Loucy (cell line): Measurements from ENCODE around the gene DLGAP1.

ENCODE experiments used
- H2AFZ ChIP-seq: fragments of 200-600 bp; sonication (generic); 2 replicates; pipeline ENCODE4 v1.6.0; 2016; ENCODE audit warnings: antibody characterized with exemption, mild to moderate bottlenecking, low read length, moderate library complexity
- H3F3A ChIP-seq: fragments of 200-600 bp; 2 replicates; pipeline ENCODE4 v1.6.0; 2016; ENCODE audit warnings: antibody characterized with exemption, low read depth, mild to moderate bottlenecking
- H3K27me3 ChIP-seq: fragments of 200-600 bp; sonication (generic); 2 replicates; pipeline ENCODE4 v1.6.1; 2014; ENCODE audit warnings: low read length, mild to moderate bottlenecking; ENCODE audit not compliant: insufficient read depth, poor library complexity, severe bottlenecking
- H3K36me3 ChIP-seq: fragments of 200-600 bp; sonication (generic); 2 replicates; pipeline ENCODE4 v1.6.1; 2016; ENCODE audit warnings: low read length; ENCODE audit not compliant: insufficient read depth
- H3K4me1 ChIP-seq: fragments of 200-600 bp; sonication (generic); 2 replicates; pipeline ENCODE4 v1.5.1; 2014; ENCODE audit warnings: low read length, mild to moderate bottlenecking; ENCODE audit not compliant: insufficient read depth, poor library complexity, severe bottlenecking
- H3K4me2 ChIP-seq: fragments of 200-600 bp; sonication (generic); 2 replicates; pipeline ENCODE4 v1.6.0; 2014; ENCODE audit warnings: antibody characterized with exemption, low read length, low read depth, mild to moderate bottlenecking; ENCODE audit not compliant: poor library complexity, severe bottlenecking
- H3K4me3 ChIP-seq: fragments of 200-600 bp; sonication (generic); 2 replicates; pipeline ENCODE4 v1.5.1; 2014; ENCODE audit warnings: low read length, mild to moderate bottlenecking, mixed read lengths; ENCODE audit not compliant: poor library complexity, severe bottlenecking
- H3K79me2 ChIP-seq: fragments of 200-600 bp; sonication (generic); 2 replicates; pipeline ENCODE4 v1.6.1; 2014; ENCODE audit warnings: low read length; ENCODE audit not compliant: insufficient read depth
- H3K9ac ChIP-seq: fragments of 200-600 bp; sonication (generic); 2 replicates; pipeline ENCODE4 v1.6.0; 2014; ENCODE audit warnings: mild to moderate bottlenecking, low read depth, low read length, moderate library complexity; ENCODE audit not compliant: poor library complexity, severe bottlenecking
- H3K9me2 ChIP-seq: fragments of 200-600 bp; sonication (generic); replicated peaks from 2 replicates; pipeline ENCODE4 v1.6.1; 2016; ENCODE audit warnings: low read depth, low read length, mixed read lengths
- H3K9me3 ChIP-seq: fragments of 200-600 bp; sonication (generic); 2 replicates; pipeline ENCODE4 v1.6.1; 2014; ENCODE audit warnings: mild to moderate bottlenecking, antibody characterized with exemption, low read length, low read depth; ENCODE audit not compliant: insufficient read depth
- H4K20me1 ChIP-seq: fragments of 200-600 bp; sonication (generic); 2 replicates; pipeline ENCODE4 v1.6.0; 2014; ENCODE audit warnings: antibody characterized with exemption, low read length, mild to moderate bottlenecking; ENCODE audit not compliant: insufficient read depth, poor library complexity, severe bottlenecking
- EZH2phosphoT487 ChIP-seq: fragments of 200-600 bp; IDR thresholded peaks from 2 replicates; pipeline ENCODE4 v1.6.1; 2018; ENCODE audit warnings: antibody characterized with exemption, mild to moderate bottlenecking, moderate library complexity, borderline replicate concordance
- TF ChIP-seq, protein P1 (sequence below): fragments of 200-600 bp; sonication (generic); conservative IDR thresholded peaks from 2 replicates; pipeline ENCODE4 v1.5.1; 2014; ENCODE audit warnings: mild to moderate bottlenecking, antibody characterized with exemption, low read length

Gene DLGAP1

GRCh38 chr18:3985020-3985419 is 470.1 kb downstream of the DLGAP1 start:
- Histone ChIP-seq H4K20me1 (no peaks in the 10 kb centered on the region), H3K9me3 (no peaks in the 10 kb centered on the region), H3F3A (no peaks in the 10 kb centered on the region), H2AFZ (no peak overlapping the region; the same call in 1 of the 2 replicates), H3K9ac (no peak overlapping the region), H3K79me2 (no peaks in the 10 kb centered on the region), H3K4me1 (no peaks in the 10 kb centered on the region), H3K36me3 (no peaks in the 10 kb centered on the region), H3K9me2 (no peaks in the 10 kb centered on the region), H3K4me3 (no peak overlapping the region), H3K27me3 (no peaks in the 10 kb centered on the region), H3K4me2 (no peak overlapping the region)
- no peak for TF ChIP-seq EZH2phosphoT487
- TF ChIP-seq, protein P1, sequence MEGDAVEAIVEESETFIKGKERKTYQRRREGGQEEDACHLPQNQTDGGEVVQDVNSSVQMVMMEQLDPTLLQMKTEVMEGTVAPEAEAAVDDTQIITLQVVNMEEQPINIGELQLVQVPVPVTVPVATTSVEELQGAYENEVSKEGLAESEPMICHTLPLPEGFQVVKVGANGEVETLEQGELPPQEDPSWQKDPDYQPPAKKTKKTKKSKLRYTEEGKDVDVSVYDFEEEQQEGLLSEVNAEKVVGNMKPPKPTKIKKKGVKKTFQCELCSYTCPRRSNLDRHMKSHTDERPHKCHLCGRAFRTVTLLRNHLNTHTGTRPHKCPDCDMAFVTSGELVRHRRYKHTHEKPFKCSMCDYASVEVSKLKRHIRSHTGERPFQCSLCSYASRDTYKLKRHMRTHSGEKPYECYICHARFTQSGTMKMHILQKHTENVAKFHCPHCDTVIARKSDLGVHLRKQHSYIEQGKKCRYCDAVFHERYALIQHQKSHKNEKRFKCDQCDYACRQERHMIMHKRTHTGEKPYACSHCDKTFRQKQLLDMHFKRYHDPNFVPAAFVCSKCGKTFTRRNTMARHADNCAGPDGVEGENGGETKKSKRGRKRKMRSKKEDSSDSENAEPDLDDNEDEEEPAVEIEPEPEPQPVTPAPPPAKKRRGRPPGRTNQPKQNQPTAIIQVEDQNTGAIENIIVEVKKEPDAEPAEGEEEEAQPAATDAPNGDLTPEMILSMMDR: no peak

GRCh38 chr18:3984163-3984757 is 470.8 kb downstream of the DLGAP1 start:
- H3K9me3 ChIP-seq: no peaks in the 10 kb centered on the region
- H4K20me1 ChIP-seq: no peaks in the 10 kb centered on the region
- H3K4me3 ChIP-seq: no peak overlapping the region
- H3F3A ChIP-seq: no peaks in the 10 kb centered on the region
- H3K9ac ChIP-seq: no peak overlapping the region
- no peaks in the 10 kb centered on the region for H3K27me3 ChIP-seq
- H3K4me2 ChIP-seq: no peak overlapping the region
- no peaks in the 10 kb centered on the region for H3K79me2 ChIP-seq
- no peaks in the 10 kb centered on the region for H3K4me1 ChIP-seq
- no peaks in the 10 kb centered on the region for H3K36me3 ChIP-seq
- no peaks in the 10 kb centered on the region for H3K9me2 ChIP-seq
- peak overlapping the region; percentile 40; the same call in 1 of the 2 replicates for H2AFZ ChIP-seq
- TF ChIP-seq, protein P1: no peak
- TF ChIP-seq EZH2phosphoT487: no peak

DNA sequence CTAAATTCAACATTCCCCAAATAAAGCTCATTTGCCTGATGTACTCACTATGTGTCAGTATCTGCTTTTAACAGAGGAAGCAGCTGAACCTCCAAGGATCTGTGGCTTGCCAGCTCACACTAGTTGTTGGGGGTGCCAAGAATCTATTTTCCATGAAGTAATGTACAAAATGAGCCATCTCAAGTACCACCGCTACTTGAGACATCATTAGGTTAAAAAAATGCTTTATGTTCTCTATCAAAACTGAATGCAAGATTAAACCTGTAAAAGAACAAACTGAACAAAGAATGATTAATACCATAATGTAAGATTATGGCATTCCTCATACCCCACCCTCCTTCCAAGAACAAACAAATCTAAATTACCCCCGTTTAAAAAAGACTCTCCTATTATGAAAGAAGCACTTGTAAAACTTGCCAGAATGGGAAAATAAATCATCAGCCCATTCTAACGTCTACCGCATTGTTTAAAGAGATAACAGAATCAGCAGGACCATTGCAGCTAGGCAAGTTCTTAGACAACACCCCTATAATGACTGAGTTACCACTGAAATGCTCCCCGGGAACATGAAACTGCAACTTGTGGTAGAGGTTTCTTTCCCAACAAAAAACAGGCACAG is 471.6 kb downstream of the DLGAP1 start:
- Histone ChIP-seq H3K9me2 (no peaks in the 10 kb centered on the region), H3K9me3 (no peaks in the 10 kb centered on the region), H2AFZ (no peak overlapping the region), H3K79me2 (no peaks in the 10 kb centered on the region), H3K4me3 (no peak overlapping the region), H3K36me3 (no peaks in the 10 kb centered on the region), H3K27me3 (no peaks in the 10 kb centered on the region), H3K9ac (no peak overlapping the region), H3F3A (no peaks in the 10 kb centered on the region), H4K20me1 (no peaks in the 10 kb centered on the region), H3K4me2 (no peak overlapping the region), H3K4me1 (no peaks in the 10 kb centered on the region)
- TF ChIP-seq EZH2phosphoT487: no peak
- TF ChIP-seq, protein P1: no peak
